T-cell (primary cell): ENCODE measurements around the gene E2F7. TPM values are rescaled to one million over a fixed set of nuclear protein-coding genes. Genes with fewer than 3 reads are reported as not detected.

Source experiments
- ATAC-seq, 4 experiments: fragments of 200-7000 bp in 3 of 4; fragments of 150-1000 bp in 1 of 4; cut with Tn5 transposase; replicated peaks in 1 of 4; 1 replicate in 3 of 4; 2 replicates in 1 of 4; pipeline ENCODE4 v1.10.0; 2021; ENCODE audit warnings: moderate library complexity in 3 of 4, mild to moderate bottlenecking in 2 of 4, moderate number of reproducible peaks in 1 of 4
- CTCF ChIA-PET, 2 donors: fragments of 300-600 bp; sonication (Branson Sonifier 250); formaldehyde crosslinking; loops; one replicate each; lab custom pipeline; 2022; ENCODE audit warnings: antibody characterized with exemption in 2 of 2; lab: Charles Lee
- POLR2A ChIA-PET, 2 donors: fragments of 300-600 bp; sonication (Branson Sonifier 250); formaldehyde crosslinking; loops; one replicate each; lab custom pipeline; 2022; ENCODE audit warnings: antibody characterized with exemption in 2 of 2; lab: Charles Lee
- DNase-seq, 35 experiments: peaks; one replicate each; pipeline versions ENCODE4 v3.0.0 to v3.0.0-alpha.2; 2013 to 2023
- H3K27ac ChIP-seq: one replicate; pipeline ENCODE4 v1.5.1; 2013; ENCODE audit warnings: low read length
- H3K27me3 ChIP-seq, 2 experiments: replicated peaks in 1 of 2; 1 replicate in 1 of 2; 2 replicates in 1 of 2; pipeline versions ENCODE4 v1.6.1 to v1.7.0; 2013; ENCODE audit warnings: low read length in 1 of 2, mixed read lengths in 1 of 2; ENCODE audit not compliant: control insufficient read depth in 2 of 2, insufficient read depth in 2 of 2; ENCODE audit errors: extremely low read depth in 1 of 2
- H3K36me3 ChIP-seq, 2 donors: 1 replicate in 1 of 2; 2 replicates in 1 of 2; pipeline versions ENCODE4 v1.6.1 to v1.7.0; 2013; ENCODE audit warnings: low read length in 1 of 2; ENCODE audit not compliant: control insufficient read depth in 2 of 2, insufficient read depth in 1 of 2; ENCODE audit errors: extremely low read depth in 1 of 2
- H3K4me1 ChIP-seq, 2 experiments: 1 replicate in 1 of 2; 2 replicates in 1 of 2; pipeline versions ENCODE4 v1.6.1 to v1.7.0; 2013; ENCODE audit warnings: low read length in 2 of 2, mixed read lengths in 1 of 2; ENCODE audit not compliant: insufficient read depth in 2 of 2, control insufficient read depth in 1 of 2; ENCODE audit errors: extremely low read depth in 1 of 2
- H3K4me3 ChIP-seq, 2 donors: 1 replicate in 1 of 2; 2 replicates in 1 of 2; pipeline versions ENCODE4 v1.5.1 to v1.7.0; 2013; ENCODE audit warnings: mild to moderate bottlenecking in 2 of 2, low read length in 1 of 2, moderate library complexity in 1 of 2; ENCODE audit not compliant: control insufficient read depth in 1 of 2; ENCODE audit errors: extremely low read depth in 1 of 2
- H3K9me3 ChIP-seq: 2 replicates; pipeline ENCODE4 v1.7.0; 2013
- H3K27ac Mint-ChIP-seq, 2 donors: one replicate each; pipeline ENCODE4 v1.8.0; 2020 to 2021; ENCODE audit warnings: mild to moderate bottlenecking in 2 of 2, mixed read lengths in 2 of 2
- H3K27me3 Mint-ChIP-seq, 2 donors: one replicate each; pipeline ENCODE4 v1.8.0; 2021 to 2022; ENCODE audit warnings: mixed read lengths in 2 of 2
- H3K36me3 Mint-ChIP-seq: one replicate; pipeline ENCODE4 v1.8.0; 2021; ENCODE audit warnings: mixed read lengths
- H3K4me1 Mint-ChIP-seq, 3 donors: one replicate each; pipeline ENCODE4 v1.8.0; 2020 to 2022; ENCODE audit warnings: mixed read lengths in 3 of 3, mild to moderate bottlenecking in 1 of 3
- H3K4me3 Mint-ChIP-seq, 3 donors: one replicate each; pipeline ENCODE4 v1.8.0; 2020 to 2022; ENCODE audit warnings: mild to moderate bottlenecking in 3 of 3, mixed read lengths in 3 of 3, moderate library complexity in 3 of 3
- H3K9me3 Mint-ChIP-seq, 3 donors: one replicate each; pipeline ENCODE4 v1.8.0; 2020 to 2022; ENCODE audit warnings: mixed read lengths in 3 of 3
- WGBS: methylation state at CpG from one replicate; pipeline ENCODE4 v1.1.5; 2013; ENCODE audit warnings: missing lambda C conversion rate; ENCODE audit not compliant: insufficient coverage; 5-methylcytosine and 5-hydroxymethylcytosine counted together
- total RNA-seq, 35 experiments: library from RNA in 6 of 35; stranded (reverse) in 6 of 35; fragments of 120-200 nt in 1 of 35; gene quantifications; one replicate each; pipeline versions ENCODE4 v1.2.1 to v1.2.4 and lab custom pipeline; 2013 to 2026

Gene E2F7
- total RNA-seq, 5 donors from 2014 or later (not counting 1 experiment from before 2014, with no cell fraction given) = 0.13 to 0.66 (median 0.58) TPM

GRCh38 chr12:77072833-77073495 lies 7.6 kb upstream of the E2F7 start:
- CTCF ChIA-PET = no interaction called here
- H3K4me3 ChIP-seq = no peak overlapping the region
- Mint-ChIP-seq H3K4me3 (no peak overlapping the region), H3K9me3 (no peaks in the 10 kb centered on the region), H3K4me1 (no peaks in the 10 kb centered on the region), H3K27ac (no peak overlapping the region), H3K36me3 (no peaks in the 10 kb centered on the region), H3K27me3 (peaks cover 1 to 18% of the 10 kb centered on the region in 2 donors)
- no peak overlapping the region for H3K27ac ChIP-seq
- no peaks in the 10 kb centered on the region for H3K36me3 ChIP-seq
- no peaks in the 10 kb centered on the region for H3K9me3 ChIP-seq
- DNase-seq (no peak), ATAC-seq (no peak)
- H3K27me3 ChIP-seq = no peaks in the 10 kb centered on the region
- no peaks in the 10 kb centered on the region for H3K4me1 ChIP-seq
- WGBS = 83% methylated on average over 1 of the region's 3 CpGs
- POLR2A ChIA-PET = interaction anchor here in 1 of 2 donors (0.5 kb wide), 1 partner anchor 967 kb away, joined by 8 read pairs; no protein-coding TSS in a partner anchor

DNA sequence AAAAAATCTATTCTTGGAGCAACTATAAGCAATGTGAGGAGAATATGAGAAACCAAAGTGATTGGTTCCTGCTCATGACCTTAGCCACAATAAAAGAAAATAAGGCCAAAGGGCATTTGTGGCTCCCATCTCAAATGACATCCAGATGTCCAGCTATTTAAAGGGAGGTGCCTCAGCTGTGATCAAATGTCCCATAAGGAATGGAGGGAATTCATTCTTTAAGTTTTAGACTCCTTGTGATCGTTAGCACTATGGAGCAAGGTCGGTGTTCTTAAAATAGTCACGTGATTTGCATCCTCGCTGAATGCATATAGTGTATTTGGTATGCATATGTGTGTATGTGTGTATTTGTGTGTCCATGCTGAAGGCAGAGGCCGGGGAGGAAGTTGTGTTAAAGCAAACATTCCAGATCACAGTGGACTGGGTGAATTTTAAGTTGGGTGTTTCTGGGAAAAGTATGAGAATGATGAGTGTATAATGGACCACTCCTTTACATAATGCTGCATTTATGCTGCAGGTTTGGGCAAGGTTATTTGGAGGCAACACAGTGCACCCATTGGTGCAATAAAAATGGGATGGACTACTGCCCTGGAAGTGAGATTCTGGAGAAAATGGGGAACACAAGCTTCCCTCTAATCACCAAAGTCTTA lies 5.6 kb upstream of the E2F7 start:
- peaks cover 1 to 4% of the 10 kb centered on the region in 2 donors for H3K27me3 Mint-ChIP-seq
- POLR2A ChIA-PET = interaction anchor here in 1 of 2 donors (0.6 kb wide), 1 partner anchor 1595 kb away, joined by 6 read pairs; no protein-coding TSS in a partner anchor
- CTCF ChIA-PET = no interaction called here

GRCh38 chr12:77070382-77070781 lies 5.0 kb upstream of the E2F7 start:
- ChIA-PET POLR2A (no interaction called here), CTCF (no interaction called here)
- WGBS = no CpG with 5 or more reads among the region's 3 CpGs
- Mint-ChIP-seq H3K4me3 (no peak overlapping the region), H3K27ac (no peak overlapping the region), H3K9me3 (no peaks in the 10 kb centered on the region), H3K4me1 (peaks cover 0 to 5% (median 4%) of the 10 kb centered on the region in 3 donors), H3K36me3 (no peaks in the 10 kb centered on the region), H3K27me3 (peaks cover 1 to 4% of the 10 kb centered on the region in 2 donors)
- Histone ChIP-seq H3K9me3 (no peaks in the 10 kb centered on the region), H3K4me3 (no peak overlapping the region), H3K27me3 (no peaks in the 10 kb centered on the region), H3K36me3 (no peaks in the 10 kb centered on the region), H3K27ac (no peak overlapping the region), H3K4me1 (peaks cover 0 to 3% of the 10 kb centered on the region in 2 experiments)
- DNase-seq (no peak), ATAC-seq (no peak)

More for the DNA sequence above, 5.6 kb upstream of the E2F7 start:
- H3K4me1 ChIP-seq = peaks cover 0 to 1% of the 10 kb centered on the region in 2 experiments
- no peaks in the 10 kb centered on the region for H3K9me3 ChIP-seq
- Mint-ChIP-seq H3K4me1 (peaks cover 0 to 5% (median 2%) of the 10 kb centered on the region in 3 donors), H3K4me3 (no peak overlapping the region), H3K27ac (no peak overlapping the region), H3K36me3 (no peaks in the 10 kb centered on the region), H3K9me3 (no peaks in the 10 kb centered on the region)
- DNase-seq (no peak), ATAC-seq (no peak)
- no peak overlapping the region for H3K4me3 ChIP-seq
- WGBS = 88% methylated on average over 5 of the region's 5 CpGs
- no peak overlapping the region for H3K27ac ChIP-seq
- no peaks in the 10 kb centered on the region for H3K27me3 ChIP-seq
- H3K36me3 ChIP-seq = no peaks in the 10 kb centered on the region

DNA sequence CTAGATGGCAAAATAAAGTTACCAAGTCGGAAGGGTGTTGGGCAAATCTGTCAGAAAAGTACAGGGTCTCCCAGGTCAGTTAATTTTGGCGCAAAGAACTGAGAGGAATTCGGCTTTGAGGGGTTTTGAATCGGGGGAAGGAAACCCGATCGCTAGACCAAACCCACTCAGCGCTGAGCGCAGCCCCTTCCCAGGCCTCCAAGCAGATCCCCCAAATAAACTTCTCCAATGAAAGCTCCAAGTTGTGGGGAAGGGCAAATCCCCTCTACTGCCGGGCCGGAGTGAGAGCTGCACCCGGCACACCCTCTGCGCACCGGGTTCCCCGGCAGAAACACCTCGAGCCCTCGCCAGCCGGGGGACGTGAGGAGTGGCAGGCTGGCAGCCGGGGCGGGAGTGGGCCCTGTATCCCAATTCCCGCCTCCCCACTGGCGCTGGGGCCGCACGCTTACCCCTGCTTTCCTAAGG lies 441 bp downstream of the E2F7 start:
- Mint-ChIP-seq H3K27me3 (peaks cover 18 to 33% of the 10 kb centered on the region in 2 donors), H3K36me3 (no peaks in the 10 kb centered on the region), H3K27ac (no peak overlapping the region), H3K9me3 (no peaks in the 10 kb centered on the region), H3K4me3 (peak overlapping the region; percentile 70 to 84 (median 81)), H3K4me1 (peaks cover 7 to 16% (median 10%) of the 10 kb centered on the region in 3 donors)
- ATAC-seq (peak; percentile 25 to 42 (median 34)), DNase-seq (peak in 13 of 35 experiments; percentile 0 to 12 (median 5))
- Histone ChIP-seq H3K27me3 (peaks cover 0 to 9% of the 10 kb centered on the region in 2 experiments), H3K4me1 (peaks cover 6 to 14% of the 10 kb centered on the region in 2 experiments), H3K4me3 (peak overlapping the region; percentile 66 to 78), H3K9me3 (no peaks in the 10 kb centered on the region), H3K36me3 (no peaks in the 10 kb centered on the region), H3K27ac (no peak overlapping the region)
- POLR2A ChIA-PET = no interaction called here
- CTCF ChIA-PET = no interaction called here
- WGBS = under 1% methylated on average over 16 of the region's 24 CpGs

DNA sequence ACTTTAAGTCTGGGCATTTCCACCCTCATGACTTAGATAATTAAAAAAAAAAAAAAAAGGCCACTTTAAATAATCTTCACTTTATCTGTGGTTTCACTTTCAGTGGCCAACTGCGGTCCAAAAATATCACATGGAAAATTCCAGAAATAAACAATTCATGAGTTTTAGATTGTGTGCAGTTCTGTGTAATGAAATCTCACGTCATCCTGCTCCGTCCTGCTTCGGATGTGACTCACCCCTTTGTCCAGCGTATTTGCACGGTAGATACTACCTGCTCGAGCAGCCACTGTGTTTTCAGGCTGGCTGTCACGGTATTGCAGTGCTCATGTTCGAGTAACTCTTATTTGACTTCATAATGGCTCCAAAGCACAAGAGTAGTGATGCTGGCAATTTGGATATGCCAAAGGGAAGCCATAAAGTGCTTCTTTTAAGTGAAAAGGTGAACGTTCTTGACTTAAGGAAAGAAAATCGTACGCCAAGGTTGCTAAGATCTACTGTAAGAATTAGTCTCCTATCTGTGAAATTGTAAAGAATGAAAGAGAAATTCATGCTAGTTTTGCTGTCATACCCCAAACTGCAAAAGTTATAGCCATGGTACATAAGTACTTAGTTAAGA lies 2.4 kb downstream of the E2F7 start:
- WGBS = 96% methylated on average over 8 of the region's 12 CpGs

DNA sequence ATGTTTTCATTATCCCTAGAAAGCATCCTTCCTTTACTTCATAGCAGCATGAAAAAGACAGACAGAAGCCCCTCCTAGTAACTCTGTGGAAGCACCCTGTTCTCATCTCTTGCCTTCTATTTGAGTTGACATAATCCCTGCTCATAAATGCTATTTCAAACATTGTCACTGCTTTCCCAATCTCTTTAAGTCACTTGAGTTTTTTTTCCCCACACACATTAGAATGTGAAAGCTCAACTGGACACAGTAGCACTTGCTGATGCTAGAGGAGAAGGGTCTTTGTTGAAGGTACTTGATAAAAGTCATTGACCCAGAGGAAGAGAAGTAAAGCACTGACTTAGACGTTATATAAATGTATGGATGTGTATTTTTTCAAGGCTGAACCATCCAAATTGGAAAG lies 3.0 kb downstream of the E2F7 start:
- DNase-seq = no peak
- H3K4me1 Mint-ChIP-seq = peaks cover 7 to 16% (median 10%) of the 10 kb centered on the region in 3 donors
- no peak overlapping the region for H3K27ac ChIP-seq
- H3K27me3 Mint-ChIP-seq = peaks cover 18 to 30% of the 10 kb centered on the region in 2 donors
- no peak overlapping the region for H3K27ac Mint-ChIP-seq
- H3K4me1 ChIP-seq = peaks cover 6 to 14% of the 10 kb centered on the region in 2 experiments
- H3K36me3 Mint-ChIP-seq = no peaks in the 10 kb centered on the region
- ChIA-PET POLR2A (no interaction called here), CTCF (no interaction called here)
- ATAC-seq = no peak
- H3K4me3 ChIP-seq = no peak overlapping the region
- WGBS = no CpG with 5 or more reads among the region's 1 CpG
- no peak overlapping the region for H3K4me3 Mint-ChIP-seq
- H3K9me3 ChIP-seq = no peaks in the 10 kb centered on the region
- H3K27me3 ChIP-seq = peaks cover 0 to 9% of the 10 kb centered on the region in 2 experiments
- no peaks in the 10 kb centered on the region for H3K36me3 ChIP-seq
- no peaks in the 10 kb centered on the region for H3K9me3 Mint-ChIP-seq

More for the DNA sequence above, 2.4 kb downstream of the E2F7 start:
- Histone ChIP-seq H3K4me1 (peaks cover 6 to 14% of the 10 kb centered on the region in 2 experiments), H3K4me3 (no peak overlapping the region), H3K36me3 (no peaks in the 10 kb centered on the region), H3K27me3 (peaks cover 0 to 9% of the 10 kb centered on the region in 2 experiments), H3K9me3 (no peaks in the 10 kb centered on the region), H3K27ac (no peak overlapping the region)
- peaks cover 7 to 16% (median 10%) of the 10 kb centered on the region in 3 donors for H3K4me1 Mint-ChIP-seq
- ChIA-PET POLR2A (no interaction called here), CTCF (no interaction called here)
- no peaks in the 10 kb centered on the region for H3K36me3 Mint-ChIP-seq
- H3K4me3 Mint-ChIP-seq = peak overlapping the region in 1 of 3 donors; percentile 26
- no peak for ATAC-seq
- no peaks in the 10 kb centered on the region for H3K9me3 Mint-ChIP-seq
- H3K27me3 Mint-ChIP-seq = peaks cover 18 to 30% of the 10 kb centered on the region in 2 donors
- DNase-seq = no peak
- no peak overlapping the region for H3K27ac Mint-ChIP-seq
